ENCODE results near the gene KCTD1.

KCTD1 gene

DNA sequence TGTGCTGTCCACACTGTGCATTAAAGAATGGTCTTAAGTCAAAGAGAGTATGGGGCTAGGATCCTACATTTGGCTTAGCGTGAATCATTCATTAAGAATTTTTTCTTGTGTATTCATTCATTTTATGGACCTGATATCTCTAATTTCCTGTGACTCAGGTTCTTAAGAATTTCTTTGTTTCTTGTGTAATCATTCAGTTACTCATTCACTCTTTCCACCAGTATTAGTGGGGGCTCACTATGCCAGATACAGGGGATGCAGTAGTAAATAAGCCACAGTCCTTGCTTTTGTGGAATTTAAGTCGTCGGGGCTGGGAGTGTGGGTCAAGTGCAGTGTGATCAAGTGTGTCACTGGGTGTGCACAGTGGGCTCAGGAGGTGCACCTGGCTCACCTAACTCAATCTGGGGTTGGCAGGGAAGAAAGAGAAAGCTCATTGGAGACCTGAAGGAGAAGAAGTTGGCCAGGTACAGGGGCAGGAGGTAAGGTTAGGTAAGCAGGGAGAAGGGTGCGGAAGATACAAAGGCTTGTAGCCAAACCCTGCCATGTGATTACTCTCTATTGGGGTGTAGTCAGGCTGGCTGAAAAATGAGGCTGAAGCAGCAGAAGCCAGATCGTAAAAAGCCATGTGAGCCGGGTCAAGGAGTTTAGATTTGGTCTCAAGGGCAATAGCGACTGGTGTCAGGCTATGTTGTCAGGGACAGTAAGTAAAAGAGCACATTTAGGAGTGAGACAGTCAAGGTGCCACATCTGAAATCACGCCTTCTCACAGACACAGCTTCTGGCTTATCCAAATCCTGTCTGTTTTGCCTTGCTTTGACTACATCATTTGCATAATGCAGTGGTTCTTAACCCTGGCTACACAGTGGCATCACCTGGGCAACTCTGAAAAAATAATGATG is 67.2 kb downstream of the KCTD1 start:
- DNase-seq (ENCODE audit: low read depth) = no peak

GRCh38 chr18:26479681-26480079 is 68.7 kb downstream of the KCTD1 start:
- no peak for DNase-seq (ENCODE audit: low read depth)

DNA sequence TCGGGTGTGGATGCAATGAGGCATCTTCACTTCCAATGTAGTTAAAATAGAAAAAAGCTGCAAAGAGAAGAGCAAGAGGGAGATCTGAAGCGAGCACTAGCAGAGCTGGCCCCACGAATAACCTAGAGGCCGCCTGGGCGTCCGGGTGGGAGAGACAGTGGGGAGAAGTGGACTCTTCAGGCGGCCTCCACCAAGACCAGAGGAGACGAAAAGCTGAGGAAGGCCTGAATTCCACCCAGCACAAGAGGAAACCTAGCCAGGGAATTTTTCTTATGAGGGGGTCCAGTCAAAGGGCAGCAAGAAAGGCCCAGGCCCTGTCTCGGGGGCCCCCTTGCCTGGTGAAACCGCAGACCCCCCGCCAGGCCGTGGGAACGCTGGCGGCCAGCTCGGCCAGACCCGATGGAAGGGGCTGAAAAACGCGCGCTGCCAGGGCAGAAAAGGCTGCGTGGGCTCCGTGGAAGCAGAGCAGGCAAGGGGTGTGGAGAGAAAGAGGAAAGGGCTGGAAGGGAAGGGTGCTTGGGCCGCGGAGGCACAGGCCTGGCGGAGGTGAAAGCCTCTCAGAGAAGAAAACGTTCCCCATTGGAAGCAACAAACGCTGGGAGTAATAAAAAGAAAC is 69.2 kb downstream of the KCTD1 start:
- no peak for DNase-seq (ENCODE audit: low read depth)

- DNase-seq (ENCODE audit: low read depth) = no peak
Measured at GRCh38 chr18:26477828-26478466, 70.4 kb downstream of the KCTD1 start.

DNA sequence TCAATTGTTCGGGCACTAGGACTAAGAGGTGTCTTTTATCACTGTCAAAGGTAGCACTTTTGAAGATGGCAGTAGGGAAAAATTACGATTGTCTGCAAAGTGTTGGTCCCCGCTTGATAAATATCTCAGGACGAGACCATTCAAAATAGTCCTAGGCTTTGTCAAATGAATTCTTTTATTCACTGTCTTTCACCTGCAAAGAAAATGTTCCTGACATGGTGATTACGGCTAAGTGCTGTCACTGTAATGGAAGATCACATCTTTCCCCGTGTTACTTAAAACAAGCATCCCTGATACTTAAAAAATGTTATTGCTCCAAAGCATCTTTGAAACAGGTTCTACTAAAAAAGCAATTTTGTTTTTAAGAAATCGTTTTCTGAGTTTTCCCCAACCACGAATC is 71.7 kb downstream of the KCTD1 start:
- DNase-seq (ENCODE audit: low read depth) = no peak

DNA sequence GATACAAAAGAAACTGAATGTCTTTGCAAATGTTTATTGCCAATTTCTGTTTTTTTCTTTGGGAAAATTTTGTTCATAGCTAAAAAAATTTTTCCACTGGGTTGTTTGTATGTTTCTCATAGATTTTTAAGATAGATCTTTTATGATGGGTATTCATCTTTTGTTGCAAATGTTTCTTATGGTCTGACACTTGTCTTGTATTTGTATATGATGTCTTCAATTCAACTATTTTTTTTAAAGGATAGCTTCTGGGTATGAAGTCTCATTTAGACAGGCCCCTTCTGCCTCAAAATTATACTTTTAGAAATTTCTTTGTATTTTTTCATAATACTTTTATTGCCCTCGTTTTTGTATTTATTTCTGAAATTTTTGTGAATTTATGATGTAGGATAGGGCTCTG is 73.8 kb downstream of the KCTD1 start:
- DNase-seq (ENCODE audit: low read depth) = no peak

GRCh38 chr18:26473672-26474071 is 74.7 kb downstream of the KCTD1 start:
- no peak for DNase-seq (ENCODE audit: low read depth)

DNA sequence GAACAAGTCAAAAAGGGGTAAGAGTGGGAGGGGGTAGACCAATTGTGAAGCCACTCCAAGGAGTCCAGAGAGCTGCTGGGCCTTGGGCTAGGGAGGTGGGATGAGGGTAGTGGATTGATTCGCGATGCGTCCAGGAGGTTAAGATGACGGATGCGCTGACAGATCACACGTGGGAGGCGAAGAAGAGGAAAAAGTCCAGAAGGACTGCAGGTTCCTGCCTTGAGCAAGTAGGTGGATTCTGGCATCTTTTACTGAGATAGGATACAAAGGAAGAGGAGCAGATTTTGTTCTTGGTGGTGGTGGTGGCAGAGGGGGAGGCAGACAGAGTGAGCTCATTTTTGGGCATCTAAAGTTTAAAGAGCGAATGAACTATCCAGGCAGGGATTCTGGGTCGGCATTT is 76.5 kb downstream of the KCTD1 start:
- DNase-seq (ENCODE audit: low read depth) = no peak

DNA sequence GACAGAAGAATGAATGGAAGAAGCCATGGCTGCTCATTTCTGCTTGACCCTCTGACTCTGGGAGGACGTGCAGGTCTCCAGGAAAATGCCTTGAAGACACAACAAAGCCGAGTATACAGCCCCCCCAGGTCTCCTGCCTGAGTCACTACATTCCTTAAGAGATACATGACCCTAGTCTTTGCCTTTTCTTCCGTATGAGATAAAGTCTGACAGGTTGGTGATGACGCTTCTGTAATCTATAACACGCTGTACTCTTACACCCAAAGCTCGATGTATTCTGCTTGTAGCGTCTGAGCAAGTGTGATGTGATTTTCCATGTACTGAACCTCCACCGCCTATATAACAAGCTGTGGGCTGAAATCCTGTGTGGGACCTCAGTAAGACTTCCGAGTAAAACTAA is 77.3 kb downstream of the KCTD1 start:
- no peak for DNase-seq (ENCODE audit: low read depth)

DNA sequence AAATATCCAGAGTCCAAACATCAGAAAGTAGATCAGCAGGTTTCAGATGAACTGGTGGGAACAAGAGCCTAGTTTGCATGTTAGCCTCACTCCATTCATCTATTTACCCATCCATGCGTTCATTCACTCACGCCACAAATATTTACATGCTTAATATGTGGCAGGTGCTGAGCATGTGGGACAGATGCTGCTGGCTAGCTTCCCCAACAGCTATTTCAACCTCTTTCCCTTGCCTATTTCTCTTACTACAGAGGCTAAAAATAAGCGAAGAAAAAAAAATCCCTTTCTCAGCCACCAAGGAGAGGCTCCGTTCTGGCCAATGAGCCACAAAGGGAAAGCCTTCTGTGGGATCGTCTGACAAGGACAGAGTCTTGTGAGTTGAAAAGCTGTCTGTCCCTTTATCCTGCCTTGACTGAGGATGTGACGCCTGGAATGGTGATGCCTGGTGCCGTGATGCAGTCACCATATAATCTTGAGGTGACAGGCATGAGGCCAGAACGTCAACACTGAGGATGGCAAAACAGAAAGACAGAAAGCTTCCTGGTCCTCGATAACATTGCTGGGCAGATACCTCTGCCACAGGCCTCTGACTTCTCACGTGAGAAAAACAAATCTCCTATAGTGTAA is 78.2 kb downstream of the KCTD1 start:
- no peak for DNase-seq (ENCODE audit: low read depth)

DNA sequence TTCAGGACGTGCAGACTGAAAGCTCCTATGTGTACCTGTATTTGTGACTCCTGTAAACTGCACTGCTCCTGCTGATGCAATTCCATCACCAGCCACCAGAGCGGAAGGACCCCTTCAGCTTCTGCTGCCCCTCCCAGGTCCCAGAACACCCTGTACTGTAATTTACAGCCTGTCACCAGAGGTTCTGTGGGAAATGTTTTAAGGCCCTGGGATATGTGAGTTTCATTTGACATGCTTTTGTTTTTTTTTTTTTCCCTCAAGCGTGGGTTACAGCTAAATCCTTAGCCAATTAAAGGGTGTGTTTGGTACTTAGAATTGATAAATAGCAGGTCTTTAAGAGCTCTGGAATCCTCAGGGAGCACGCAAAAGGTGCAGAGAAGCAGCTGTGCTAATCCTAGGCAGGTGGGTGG is 79.4 kb downstream of the KCTD1 start:
- DNase-seq (ENCODE audit: low read depth) = no peak

GRCh38 chr18:26466026-26466425 is 82.3 kb downstream of the KCTD1 start:
- no peak for DNase-seq (ENCODE audit: low read depth)

DNA sequence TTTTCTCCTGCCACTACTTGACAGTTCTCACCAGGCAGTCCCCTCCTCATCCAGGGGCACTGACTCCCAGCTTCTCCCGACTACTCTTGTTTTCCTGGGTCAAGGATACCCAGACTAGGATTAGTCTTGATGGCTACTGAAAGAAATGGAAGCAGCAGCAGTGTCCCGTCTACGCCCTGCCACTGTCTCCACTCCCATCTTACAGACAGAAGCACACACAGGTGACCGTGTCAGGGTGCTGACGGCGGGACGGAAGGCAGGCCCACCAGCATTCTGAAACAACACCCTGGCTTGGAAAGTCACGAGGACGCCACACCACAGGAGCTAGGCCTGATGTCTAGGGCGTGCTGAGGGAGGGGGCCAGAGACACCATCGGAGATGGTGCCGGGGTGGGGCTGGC is 82.9 kb downstream of the KCTD1 start:
- DNase-seq (ENCODE audit: low read depth) = no peak

- no peak for DNase-seq (ENCODE audit: low read depth)
Measured at GRCh38 chr18:26464128-26465011, 84.0 kb downstream of the KCTD1 start.

DNA sequence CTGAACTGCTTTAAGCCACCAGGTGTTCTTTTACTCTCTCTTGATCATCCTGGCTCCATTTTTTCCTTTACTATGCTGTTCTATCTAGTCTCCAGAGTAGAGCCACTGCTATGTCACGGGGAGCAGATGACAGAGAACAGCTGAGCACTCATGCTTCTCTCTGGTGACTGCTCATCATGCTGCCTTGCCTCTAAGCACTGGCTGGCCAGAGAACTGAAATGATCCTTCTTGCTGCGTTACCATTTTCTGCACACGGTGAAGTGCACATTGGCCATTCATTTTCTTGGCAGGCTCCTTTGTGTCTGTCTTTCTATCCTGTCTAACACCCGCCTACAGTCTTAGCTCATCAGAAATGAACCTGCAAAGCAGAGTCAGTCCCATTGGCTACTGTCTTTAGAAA is 86.0 kb downstream of the KCTD1 start:
- no peak for DNase-seq (ENCODE audit: low read depth)

DNA sequence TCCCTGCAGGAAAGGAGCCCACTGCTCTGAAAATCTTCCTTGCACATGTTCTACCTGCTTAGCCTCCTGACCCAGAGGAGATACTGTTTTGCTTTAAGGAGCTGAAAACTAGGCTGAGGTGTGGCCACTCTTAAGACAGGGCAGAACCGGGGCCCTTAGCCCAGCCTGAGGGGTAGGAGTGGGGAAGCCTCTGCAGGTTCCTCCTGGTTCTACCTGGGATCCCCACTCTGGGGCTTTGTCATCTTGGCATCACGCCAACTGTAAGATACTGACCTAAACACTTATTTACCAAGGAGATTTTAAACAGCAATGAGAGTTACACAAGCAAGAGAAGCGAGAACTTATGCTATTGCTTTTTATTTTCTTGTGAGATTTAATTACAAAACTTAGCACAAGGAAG is 86.9 kb downstream of the KCTD1 start:
- DNase-seq (ENCODE audit: low read depth) = no peak

DNA sequence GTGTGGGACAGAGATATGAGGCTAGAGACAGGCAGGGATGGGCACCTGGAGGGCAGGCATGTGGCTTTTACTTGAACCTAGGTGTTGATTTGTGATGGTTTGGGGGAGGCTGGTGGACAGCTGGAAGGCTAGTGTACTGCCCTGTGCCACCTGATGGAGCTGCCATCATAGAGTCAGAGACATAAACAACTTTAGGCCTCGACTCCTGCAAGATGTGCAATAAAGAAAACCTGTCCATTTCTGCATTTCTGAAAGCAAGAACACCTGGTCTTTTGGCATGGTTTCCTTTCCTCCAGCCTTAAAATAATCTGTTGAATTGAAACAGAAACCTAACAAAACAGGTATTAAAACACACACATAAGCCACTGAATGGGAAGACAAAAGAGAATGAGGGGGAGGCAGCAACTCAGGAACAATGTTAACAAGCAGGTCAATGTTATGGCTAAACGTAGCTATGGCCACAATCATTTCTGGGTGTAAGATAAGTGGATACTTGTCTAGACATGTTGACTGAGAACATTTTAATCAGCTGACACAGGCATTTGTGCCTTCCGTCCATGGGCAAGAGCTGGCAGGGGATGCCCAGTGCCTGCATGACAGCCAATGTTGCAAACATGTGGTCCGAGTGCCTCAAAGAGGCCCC is 87.8 kb downstream of the KCTD1 start:
- no peak for DNase-seq (ENCODE audit: low read depth)

- no peak for DNase-seq (ENCODE audit: low read depth)
Measured at GRCh38 chr18:26459884-26460283, 88.5 kb downstream of the KCTD1 start.

DNA sequence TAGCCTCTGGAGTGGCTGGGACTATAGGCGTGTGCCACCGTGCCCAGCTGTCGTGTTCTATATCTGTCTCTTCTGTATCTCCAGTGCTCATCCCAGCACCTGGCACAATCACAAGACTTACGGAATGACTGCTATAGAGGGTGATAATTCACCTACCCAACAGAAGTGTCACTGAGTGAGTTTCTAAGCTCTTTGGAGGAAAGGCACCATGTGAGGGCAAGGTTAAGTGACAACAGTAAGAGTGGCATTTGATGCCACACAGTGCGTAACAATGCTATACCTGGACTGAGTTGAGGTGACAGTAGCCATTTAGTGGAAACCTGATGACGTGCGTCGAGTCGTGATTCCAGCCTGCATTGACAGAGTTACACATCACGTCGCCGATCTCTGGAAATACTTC is 89.0 kb downstream of the KCTD1 start:
- no peak for DNase-seq (ENCODE audit: low read depth)

DNA sequence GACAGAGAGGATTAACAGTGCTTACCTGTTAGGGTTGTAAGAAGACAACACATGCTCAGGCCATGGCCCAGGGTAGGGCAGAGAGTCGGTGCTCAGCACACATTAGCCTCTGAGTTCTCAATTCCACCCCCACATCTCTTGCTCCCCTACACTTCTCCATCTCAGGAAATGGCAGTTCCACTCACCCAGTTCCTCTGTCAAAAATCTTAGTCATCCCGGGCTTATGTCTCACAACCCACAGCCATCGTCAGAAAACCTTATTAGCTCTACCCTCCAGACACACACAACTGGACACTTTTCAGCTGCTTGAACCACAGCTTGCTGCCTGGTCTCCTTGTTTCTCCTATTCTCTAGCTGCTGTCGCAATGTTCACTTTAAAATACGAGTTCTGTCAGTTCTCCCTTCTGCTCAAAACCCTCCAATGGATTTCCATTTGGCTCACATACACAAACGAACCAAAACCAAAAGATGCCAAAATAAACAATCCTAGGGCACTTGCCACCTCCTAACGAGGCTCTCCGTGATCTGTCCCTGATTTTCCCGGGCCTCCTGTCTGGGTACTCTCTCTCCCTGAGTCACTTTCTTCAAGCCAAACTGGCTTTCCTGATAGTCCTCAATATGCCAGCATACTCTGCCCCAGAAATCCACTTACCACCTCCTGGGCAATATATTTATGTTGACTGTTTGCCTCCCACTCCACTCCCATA is 89.7 kb downstream of the KCTD1 start:
- DNase-seq (ENCODE audit: low read depth) = peak; percentile 2

Measured in activated T-cell treated with anti-CD3 and anti-CD28 coated beads for 48 hours (primary cell).